ENCODE data around the gene HBE1. TPM values are rescaled to one million over a fixed set of nuclear protein-coding genes. Genes with fewer than 3 reads are reported as not detected.
"Not testable (repeated sequence)": the region's sequence is repeated elsewhere in the genome, so short reads cannot be mapped to it uniquely, and the experiment has no call there.

HBE1 gene
- not detected for total RNA-seq

DNA sequence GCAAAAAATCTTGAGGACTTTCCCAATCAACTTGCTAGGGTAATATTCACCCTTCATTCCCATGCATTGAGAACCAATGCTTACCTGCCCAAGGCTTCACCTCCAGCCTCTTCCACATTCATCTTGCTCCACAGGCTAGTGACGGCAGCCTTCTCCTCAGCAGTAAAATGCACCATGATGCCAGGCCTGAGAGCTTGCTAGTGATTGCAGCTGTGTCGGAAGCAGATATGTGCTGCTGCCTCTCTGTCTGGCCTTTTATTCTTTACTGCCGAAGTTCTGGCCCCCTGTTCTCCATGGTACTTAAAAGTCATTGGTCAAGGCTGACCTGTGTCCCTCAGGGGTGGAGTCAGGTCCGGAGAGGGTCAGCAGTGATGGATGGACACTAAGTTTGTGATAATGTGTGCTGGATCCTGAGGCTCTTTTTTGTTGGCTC, at the start of gene HBE1:
TSS of gene HBE1 (minus strand) at position 231 of the 433 bp plus-strand sequence. CDS start at position 176, 55 bp downstream.
- no peaks in the 10 kb centered on the region for H3K27me3 ChIP-seq (replicated peaks; ENCODE audit: insufficient read depth)
- no peak for ATAC-seq (ENCODE audit: insufficient number of reproducible peaks, low FRiP score, low read depth)

DNA sequence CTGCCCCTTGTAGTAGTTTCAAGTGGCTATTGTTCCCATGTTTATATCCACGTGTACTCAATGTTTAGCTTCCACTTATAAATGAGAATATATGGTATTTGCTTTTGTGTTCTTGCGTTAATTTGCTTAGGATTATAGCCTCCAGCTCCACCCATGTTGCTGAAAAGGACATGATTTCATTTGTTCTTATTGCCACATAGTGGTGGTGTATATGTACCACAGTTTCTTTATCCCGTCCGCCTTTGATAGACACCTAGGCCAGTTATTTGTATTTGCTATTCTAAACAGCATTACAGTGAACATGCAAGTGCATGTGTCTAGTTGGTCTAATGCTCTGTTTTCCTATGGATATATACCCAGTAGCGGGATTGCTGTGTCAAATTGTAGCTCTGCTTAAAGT, 47.5 kb upstream of the HBE1 start:
- Histone ChIP-seq H3K4me3 (no peak overlapping the region), H3K36me3 (no peaks in the 10 kb centered on the region), H3K27me3 (replicated peaks; ENCODE audit: insufficient read depth) (no peaks in the 10 kb centered on the region), H3K27ac (no peak overlapping the region), H3K4me1 (ENCODE audit: control insufficient read depth in 1 of 2, low read depth in 2 of 2) (no peaks in the 10 kb centered on the region), H3K9me3 (no peaks in the 10 kb centered on the region)
- TF ChIP-seq, protein P1, sequence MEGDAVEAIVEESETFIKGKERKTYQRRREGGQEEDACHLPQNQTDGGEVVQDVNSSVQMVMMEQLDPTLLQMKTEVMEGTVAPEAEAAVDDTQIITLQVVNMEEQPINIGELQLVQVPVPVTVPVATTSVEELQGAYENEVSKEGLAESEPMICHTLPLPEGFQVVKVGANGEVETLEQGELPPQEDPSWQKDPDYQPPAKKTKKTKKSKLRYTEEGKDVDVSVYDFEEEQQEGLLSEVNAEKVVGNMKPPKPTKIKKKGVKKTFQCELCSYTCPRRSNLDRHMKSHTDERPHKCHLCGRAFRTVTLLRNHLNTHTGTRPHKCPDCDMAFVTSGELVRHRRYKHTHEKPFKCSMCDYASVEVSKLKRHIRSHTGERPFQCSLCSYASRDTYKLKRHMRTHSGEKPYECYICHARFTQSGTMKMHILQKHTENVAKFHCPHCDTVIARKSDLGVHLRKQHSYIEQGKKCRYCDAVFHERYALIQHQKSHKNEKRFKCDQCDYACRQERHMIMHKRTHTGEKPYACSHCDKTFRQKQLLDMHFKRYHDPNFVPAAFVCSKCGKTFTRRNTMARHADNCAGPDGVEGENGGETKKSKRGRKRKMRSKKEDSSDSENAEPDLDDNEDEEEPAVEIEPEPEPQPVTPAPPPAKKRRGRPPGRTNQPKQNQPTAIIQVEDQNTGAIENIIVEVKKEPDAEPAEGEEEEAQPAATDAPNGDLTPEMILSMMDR (IDR thresholded peaks at IDR 0.05), result no peak
- ATAC-seq (ENCODE audit: insufficient number of reproducible peaks, low FRiP score, low read depth) (no peak), DNase-seq (ENCODE audit: low spot score) (no peak)

More for the DNA sequence above, at the start of gene HBE1:
- no peaks in the 10 kb centered on the region for H3K4me1 ChIP-seq (ENCODE audit: control insufficient read depth in 1 of 2, low read depth in 2 of 2)
- TF ChIP-seq, protein P1 (IDR thresholded peaks at IDR 0.05), result no peak
- DNase-seq (ENCODE audit: low spot score), result no peak
- no peaks in the 10 kb centered on the region for H3K9me3 ChIP-seq
- no peak within 1 kb of the TSS for H3K27ac ChIP-seq
- no peaks in the 10 kb centered on the region for H3K36me3 ChIP-seq
- H3K4me3 ChIP-seq, result no peak within 1 kb of the TSS

DNA sequence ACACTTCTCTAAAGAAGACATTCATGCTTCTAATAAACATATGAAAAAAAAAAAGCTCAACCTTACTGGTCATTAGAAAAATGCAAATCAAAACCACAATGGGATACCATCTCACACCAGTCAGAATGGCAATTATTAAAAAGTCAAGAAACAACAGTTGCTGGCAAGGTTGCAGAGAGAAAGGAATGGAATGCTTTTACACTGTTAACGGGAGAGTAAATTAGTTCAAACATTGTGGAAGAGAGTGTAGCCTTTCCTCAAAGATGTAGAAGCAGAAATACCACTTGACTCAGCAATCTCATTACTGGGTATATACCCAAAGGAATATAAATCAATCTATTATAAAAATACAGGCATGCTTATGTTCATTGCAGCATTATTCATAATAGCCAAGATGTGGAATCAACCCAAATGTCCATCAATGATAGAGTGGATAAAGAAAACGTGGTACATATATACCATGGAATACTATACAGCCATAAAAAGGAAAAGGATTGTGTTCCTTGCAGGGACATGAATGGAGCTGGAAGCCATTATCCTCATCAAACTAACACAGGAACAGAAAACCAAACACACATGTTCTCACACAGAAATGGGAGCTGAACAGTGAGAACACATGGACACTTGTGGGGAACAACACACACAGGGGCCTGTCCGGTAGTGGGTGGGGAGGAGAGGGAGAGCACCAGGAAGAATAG, 43.7 kb upstream of the HBE1 start:
- H3K9me3 ChIP-seq, H3K36me3 ChIP-seq: not testable (repeated sequence)

DNA sequence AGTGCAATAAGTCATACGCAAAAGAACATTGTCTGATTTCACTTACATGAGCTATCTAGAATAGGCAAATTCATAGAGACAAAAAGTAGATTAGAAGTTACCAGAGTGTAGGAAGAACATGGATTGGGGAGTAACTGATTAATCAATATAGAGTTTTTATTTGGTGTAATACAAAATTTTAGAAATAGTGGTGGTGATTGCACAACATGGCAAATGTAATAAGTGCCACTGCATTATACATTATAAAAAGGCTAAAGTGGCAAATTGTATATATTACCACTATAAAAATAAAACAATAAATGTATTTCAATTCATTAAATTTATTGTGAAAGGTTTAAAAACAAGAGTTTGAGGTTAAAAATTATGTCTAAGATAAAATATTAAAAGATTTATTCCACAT, 40.7 kb upstream of the HBE1 start:
- Histone ChIP-seq H3K4me3 (no peak overlapping the region), H3K27me3 (replicated peaks; ENCODE audit: insufficient read depth) (no peaks in the 10 kb centered on the region), H3K27ac (no peak overlapping the region), H3K9me3 (no peaks in the 10 kb centered on the region), H3K4me1 (ENCODE audit: control insufficient read depth in 1 of 2, low read depth in 2 of 2) (no peaks in the 10 kb centered on the region), H3K36me3 (no peaks in the 10 kb centered on the region)
- no peak for ATAC-seq (ENCODE audit: insufficient number of reproducible peaks, low FRiP score, low read depth)
- TF ChIP-seq, protein P1 (IDR thresholded peaks at IDR 0.05), result no peak
- no peak for DNase-seq (ENCODE audit: low spot score)

More for the DNA sequence above, 43.7 kb upstream of the HBE1 start:
- H3K4me3 ChIP-seq; H3K27ac ChIP-seq; ATAC-seq (ENCODE audit: insufficient number of reproducible peaks, low FRiP score, low read depth); DNase-seq (ENCODE audit: low spot score); H3K27me3 ChIP-seq (replicated peaks; ENCODE audit: insufficient read depth); H3K4me1 ChIP-seq (ENCODE audit: control insufficient read depth in 1 of 2, low read depth in 2 of 2): not testable (repeated sequence)

DNA sequence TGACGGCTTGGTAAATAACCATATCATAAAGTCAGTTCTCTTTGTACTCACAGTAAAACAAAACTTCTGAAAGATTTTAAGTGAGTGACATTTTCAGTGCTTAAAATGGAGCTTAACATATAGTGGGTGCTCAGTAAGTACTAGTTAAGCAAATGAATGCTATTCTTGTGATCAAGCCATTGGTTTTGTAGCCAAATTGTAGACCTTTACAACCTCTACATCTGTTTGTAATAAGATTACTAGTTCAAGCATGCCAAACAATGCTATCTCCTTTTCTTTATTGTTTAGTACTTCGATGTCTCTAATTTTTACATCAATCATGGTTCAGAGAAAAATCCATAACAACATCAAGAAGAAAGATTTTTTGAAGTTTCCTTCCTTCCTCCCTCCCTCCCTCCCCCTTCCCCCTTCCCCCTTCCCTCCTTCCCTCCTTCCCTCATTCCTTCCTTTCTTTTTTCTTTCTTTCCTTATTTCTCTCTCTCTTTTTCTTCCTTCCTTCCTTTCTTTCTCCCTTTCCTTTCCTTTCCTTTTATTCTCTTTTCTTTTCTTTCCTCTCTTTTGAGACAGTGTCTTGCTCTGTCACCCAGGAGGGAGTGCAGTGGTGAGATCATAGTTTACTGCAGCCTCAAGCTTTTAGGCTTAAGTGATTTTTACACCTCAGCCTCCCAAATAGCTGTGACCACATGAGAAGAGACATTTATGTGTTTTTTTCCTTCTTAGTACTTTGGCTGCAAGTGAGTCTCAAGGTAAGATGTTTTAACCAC, 37.7 kb upstream of the HBE1 start:
- Histone ChIP-seq H3K36me3 (no peaks in the 10 kb centered on the region), H3K27ac (no peak overlapping the region), H3K9me3 (no peaks in the 10 kb centered on the region), H3K4me3 (no peak overlapping the region), H3K27me3 (replicated peaks; ENCODE audit: insufficient read depth) (no peaks in the 10 kb centered on the region), H3K4me1 (ENCODE audit: control insufficient read depth in 1 of 2, low read depth in 2 of 2) (no peaks in the 10 kb centered on the region)
- TF ChIP-seq, protein P1 (IDR thresholded peaks at IDR 0.05), result no peak
- DNase-seq (ENCODE audit: low spot score) (no peak), ATAC-seq (ENCODE audit: insufficient number of reproducible peaks, low FRiP score, low read depth) (no peak)
